Measurements from ENCODE around the gene SH2D2A.

SH2D2A gene

DNA sequence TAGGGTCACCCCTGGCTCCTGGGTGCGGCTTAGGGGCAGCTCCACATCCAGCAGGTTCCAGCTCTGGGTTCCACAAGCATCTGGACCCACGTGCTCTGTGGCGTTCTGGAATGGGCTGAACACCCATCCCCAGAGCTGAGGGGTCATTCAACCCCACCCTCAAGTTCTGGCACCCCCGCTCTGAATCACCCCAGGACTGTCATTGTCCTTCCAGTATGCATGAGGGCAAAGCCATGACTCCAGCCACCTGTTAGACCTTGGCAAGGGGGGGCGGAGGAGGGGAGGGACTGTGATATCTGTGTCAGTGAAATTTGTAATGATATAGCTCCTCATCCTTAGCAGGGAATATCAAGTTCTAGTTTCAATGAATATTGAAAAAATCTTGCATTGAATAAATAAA, 30.0 kb upstream of the SH2D2A start:
- H3K27me3 ChIP-seq (ENCODE audit: insufficient read depth, low read length) = peaks cover 12% of the 10 kb centered on the region; the same call in 1 of the 2 replicates
- H3K9ac ChIP-seq (ENCODE audit: low read length) = no peak overlapping the region
- no peaks in the 10 kb centered on the region for H3F3A ChIP-seq (ENCODE audit: insufficient read depth, low read length)

DNA sequence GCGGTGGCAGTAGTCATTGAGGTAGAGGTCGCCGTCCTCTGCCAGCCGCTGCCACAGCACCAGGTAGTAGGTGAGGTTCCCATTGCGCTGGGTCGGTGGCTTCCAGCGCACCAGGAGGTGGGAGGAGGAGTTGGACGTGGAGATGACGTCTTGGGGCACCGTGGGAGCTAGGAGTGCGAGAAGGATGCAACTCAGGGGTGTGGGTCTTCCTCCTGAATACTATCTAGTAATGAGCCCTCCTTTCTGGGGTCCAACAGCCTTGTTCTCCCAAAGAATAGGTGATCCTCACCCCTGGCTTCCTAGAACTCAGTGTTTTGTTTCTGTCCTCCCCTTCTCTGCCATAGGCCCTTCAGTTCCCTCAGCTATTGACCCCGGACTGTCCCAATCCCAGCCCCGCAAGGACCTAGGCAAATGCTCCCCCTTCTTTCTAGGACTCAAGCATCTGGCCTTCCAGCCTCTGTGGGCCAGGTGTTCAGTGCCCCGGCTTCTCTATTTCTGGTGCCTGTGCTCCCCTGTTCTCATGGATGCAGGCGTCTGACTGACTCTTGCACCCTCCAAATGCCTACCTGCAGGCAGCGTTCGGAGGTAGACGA, 29.4 kb upstream of the SH2D2A start:
- no peak for TF ChIP-seq EZH2 (IDR thresholded peaks at IDR 0.05; ENCODE audit: borderline replicate concordance, low read length)
- TF ChIP-seq, protein P1, sequence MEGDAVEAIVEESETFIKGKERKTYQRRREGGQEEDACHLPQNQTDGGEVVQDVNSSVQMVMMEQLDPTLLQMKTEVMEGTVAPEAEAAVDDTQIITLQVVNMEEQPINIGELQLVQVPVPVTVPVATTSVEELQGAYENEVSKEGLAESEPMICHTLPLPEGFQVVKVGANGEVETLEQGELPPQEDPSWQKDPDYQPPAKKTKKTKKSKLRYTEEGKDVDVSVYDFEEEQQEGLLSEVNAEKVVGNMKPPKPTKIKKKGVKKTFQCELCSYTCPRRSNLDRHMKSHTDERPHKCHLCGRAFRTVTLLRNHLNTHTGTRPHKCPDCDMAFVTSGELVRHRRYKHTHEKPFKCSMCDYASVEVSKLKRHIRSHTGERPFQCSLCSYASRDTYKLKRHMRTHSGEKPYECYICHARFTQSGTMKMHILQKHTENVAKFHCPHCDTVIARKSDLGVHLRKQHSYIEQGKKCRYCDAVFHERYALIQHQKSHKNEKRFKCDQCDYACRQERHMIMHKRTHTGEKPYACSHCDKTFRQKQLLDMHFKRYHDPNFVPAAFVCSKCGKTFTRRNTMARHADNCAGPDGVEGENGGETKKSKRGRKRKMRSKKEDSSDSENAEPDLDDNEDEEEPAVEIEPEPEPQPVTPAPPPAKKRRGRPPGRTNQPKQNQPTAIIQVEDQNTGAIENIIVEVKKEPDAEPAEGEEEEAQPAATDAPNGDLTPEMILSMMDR (IDR thresholded peaks at IDR 0.05; ENCODE audit: low read length) = no peak
- Histone ChIP-seq H3K9me2 (ENCODE audit: low read depth, low read length) (no peaks in the 10 kb centered on the region), H3K27ac (ENCODE audit: low read depth, low read length, poor library complexity, severe bottlenecking) (no peak overlapping the region), H2AFZ (ENCODE audit: low read length) (no peak overlapping the region), H3K4me1 (ENCODE audit: insufficient read depth, low read length, severe bottlenecking) (no peaks in the 10 kb centered on the region), H3K36me3 (ENCODE audit: insufficient read depth, low read length) (no peaks in the 10 kb centered on the region), H3K27me3 (ENCODE audit: insufficient read depth, low read length) (peaks cover 6% of the 10 kb centered on the region; the same call in 1 of the 2 replicates), H3K79me2 (ENCODE audit: insufficient read depth, low read length) (no peaks in the 10 kb centered on the region), H3K9ac (ENCODE audit: low read length) (no peak overlapping the region), H3F3A (ENCODE audit: insufficient read depth, low read length) (no peaks in the 10 kb centered on the region), H3K4me2 (ENCODE audit: low read length) (no peak overlapping the region), H4K20me1 (ENCODE audit: insufficient read depth, low read length) (no peaks in the 10 kb centered on the region), H3K9me3 (ENCODE audit: low read length) (no peaks in the 10 kb centered on the region), H3K4me3 (ENCODE audit: low read depth, low read length, poor library complexity, severe bottlenecking) (no peak overlapping the region)

More for the DNA sequence above, 30.0 kb upstream of the SH2D2A start:
- Histone ChIP-seq H3K79me2 (ENCODE audit: insufficient read depth, low read length) (no peaks in the 10 kb centered on the region), H2AFZ (ENCODE audit: low read length) (no peak overlapping the region), H3K9me3 (ENCODE audit: low read length) (no peaks in the 10 kb centered on the region), H3K27ac (ENCODE audit: low read depth, low read length, poor library complexity, severe bottlenecking) (no peak overlapping the region), H3K4me1 (ENCODE audit: insufficient read depth, low read length, severe bottlenecking) (no peaks in the 10 kb centered on the region), H3K4me3 (ENCODE audit: low read depth, low read length, poor library complexity, severe bottlenecking) (no peak overlapping the region), H4K20me1 (ENCODE audit: insufficient read depth, low read length) (no peaks in the 10 kb centered on the region), H3K36me3 (ENCODE audit: insufficient read depth, low read length) (no peaks in the 10 kb centered on the region), H3K9me2 (ENCODE audit: low read depth, low read length) (no peaks in the 10 kb centered on the region), H3K4me2 (ENCODE audit: low read length) (no peak overlapping the region)
- TF ChIP-seq, protein P1 (IDR thresholded peaks at IDR 0.05; ENCODE audit: low read length) = no peak
- TF ChIP-seq EZH2 (IDR thresholded peaks at IDR 0.05; ENCODE audit: borderline replicate concordance, low read length) = no peak

DNA sequence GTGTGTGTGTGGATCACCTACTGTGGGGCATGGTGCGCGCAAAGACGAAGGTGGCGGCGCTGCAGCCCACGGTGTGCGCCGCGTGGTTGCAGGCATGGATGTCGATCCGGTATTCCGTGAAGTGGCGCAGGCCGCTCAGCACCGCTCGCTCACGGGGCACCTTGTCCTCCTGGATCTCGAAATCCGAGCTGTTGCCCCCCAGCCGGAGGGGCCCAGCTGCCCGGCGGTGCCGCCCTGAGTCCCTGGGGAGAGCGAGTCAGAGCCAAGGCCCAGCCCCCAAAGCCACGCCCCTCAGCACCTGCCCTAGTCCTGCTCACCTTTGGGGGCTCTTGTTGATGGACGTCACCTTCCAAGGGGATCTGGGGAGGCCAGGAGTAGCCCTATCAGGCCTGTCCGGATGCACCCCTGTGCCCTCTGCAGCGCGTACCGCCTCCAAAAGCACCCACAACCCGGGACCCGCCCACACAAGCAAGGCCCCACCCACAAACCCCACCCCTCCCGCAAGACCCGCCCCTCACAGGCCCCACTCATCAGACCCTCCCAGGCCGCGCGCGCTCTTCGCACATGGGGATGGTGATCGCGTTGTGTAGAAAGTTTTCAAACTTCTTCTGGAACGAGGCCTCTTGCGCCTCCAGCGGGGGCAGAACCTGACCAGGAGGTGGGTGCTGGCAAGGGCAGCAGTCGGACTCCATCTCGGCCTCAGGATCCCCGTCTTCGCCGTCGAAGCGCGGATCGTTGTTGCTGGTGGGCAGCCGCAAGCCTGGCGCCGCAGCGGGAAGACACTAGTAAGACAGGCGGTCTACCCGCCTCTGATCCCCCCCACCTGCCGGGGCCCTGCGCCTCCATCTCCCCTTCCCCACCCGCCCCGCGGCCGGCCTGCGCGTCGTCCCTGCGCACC, 28.7 kb upstream of the SH2D2A start:
- Histone ChIP-seq H3K36me3 (ENCODE audit: insufficient read depth, low read length) (no peaks in the 10 kb centered on the region), H4K20me1 (ENCODE audit: insufficient read depth, low read length) (no peaks in the 10 kb centered on the region), H2AFZ (ENCODE audit: low read length) (no peak overlapping the region), H3K79me2 (ENCODE audit: insufficient read depth, low read length) (no peaks in the 10 kb centered on the region), H3K4me3 (ENCODE audit: low read depth, low read length, poor library complexity, severe bottlenecking) (no peak overlapping the region), H3K4me1 (ENCODE audit: insufficient read depth, low read length, severe bottlenecking) (no peaks in the 10 kb centered on the region), H3F3A (ENCODE audit: insufficient read depth, low read length) (no peaks in the 10 kb centered on the region), H3K27ac (ENCODE audit: low read depth, low read length, poor library complexity, severe bottlenecking) (no peak overlapping the region), H3K27me3 (ENCODE audit: insufficient read depth, low read length) (peaks cover 4% of the 10 kb centered on the region; the same call in 1 of the 2 replicates), H3K4me2 (ENCODE audit: low read length) (no peak overlapping the region), H3K9me2 (ENCODE audit: low read depth, low read length) (no peaks in the 10 kb centered on the region), H3K9me3 (ENCODE audit: low read length) (no peaks in the 10 kb centered on the region), H3K9ac (ENCODE audit: low read length) (no peak overlapping the region)
- TF ChIP-seq, protein P1 (IDR thresholded peaks at IDR 0.05; ENCODE audit: low read length) = no peak
- no peak for TF ChIP-seq EZH2 (IDR thresholded peaks at IDR 0.05; ENCODE audit: borderline replicate concordance, low read length)
